AG10803 (cell line): ENCODE measurements around the gene NR3C2.

Experiments
- DNase-seq: peaks from one replicate; pipeline ENCODE4 v3.0.0; 2010; ENCODE audit warnings: low read depth
- H3K4me3 ChIP-seq: 2 replicates; pipeline ENCODE4 v1.5.1; 2011; ENCODE audit warnings: mild to moderate bottlenecking, low read length, control low read depth
- TF ChIP-seq, protein P1 (sequence below): conservative IDR thresholded peaks from 2 replicates; pipeline ENCODE4 v1.5.1; 2011; ENCODE audit warnings: mild to moderate bottlenecking, low read length, control low read depth, inconsistent platforms

Gene NR3C2

DNA sequence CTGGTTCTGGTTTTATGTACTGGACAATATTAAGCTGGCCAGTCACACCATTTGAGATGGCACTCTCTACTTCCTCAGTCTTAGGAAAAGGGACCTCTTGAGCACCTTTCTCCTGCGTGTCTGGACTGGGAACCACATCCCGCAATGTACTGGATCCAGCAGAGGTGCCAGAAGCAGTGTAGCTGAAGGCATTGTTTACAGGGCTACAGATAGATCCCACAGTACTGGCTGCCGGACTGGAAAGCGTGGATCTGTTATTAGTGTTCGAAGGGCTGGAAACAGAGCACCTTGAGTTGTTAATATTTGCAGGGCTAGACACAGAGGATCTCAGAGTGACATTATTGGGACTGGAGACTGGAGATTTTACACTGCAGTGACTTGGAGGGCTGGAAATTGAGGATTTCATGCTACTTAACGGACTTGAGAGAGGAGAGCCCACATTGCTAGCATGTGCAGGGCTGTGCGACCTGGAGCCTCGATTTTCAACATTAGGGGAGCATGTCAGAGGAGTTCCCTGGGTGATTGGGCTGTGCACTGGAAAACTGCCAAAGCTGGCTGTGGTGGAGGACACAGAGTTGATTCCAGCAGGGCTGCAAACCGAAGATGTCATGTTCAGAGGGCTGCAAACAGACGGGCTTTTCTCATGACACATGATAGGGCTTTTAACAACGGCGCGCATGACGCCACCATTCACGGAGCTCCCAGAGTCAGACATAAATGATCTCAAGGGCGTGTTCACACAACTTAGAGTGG, 6.4 kb downstream of the NR3C2 start:
- H3K4me3 ChIP-seq, result no peak overlapping the region
- no peak for DNase-seq
- TF ChIP-seq, protein P1, sequence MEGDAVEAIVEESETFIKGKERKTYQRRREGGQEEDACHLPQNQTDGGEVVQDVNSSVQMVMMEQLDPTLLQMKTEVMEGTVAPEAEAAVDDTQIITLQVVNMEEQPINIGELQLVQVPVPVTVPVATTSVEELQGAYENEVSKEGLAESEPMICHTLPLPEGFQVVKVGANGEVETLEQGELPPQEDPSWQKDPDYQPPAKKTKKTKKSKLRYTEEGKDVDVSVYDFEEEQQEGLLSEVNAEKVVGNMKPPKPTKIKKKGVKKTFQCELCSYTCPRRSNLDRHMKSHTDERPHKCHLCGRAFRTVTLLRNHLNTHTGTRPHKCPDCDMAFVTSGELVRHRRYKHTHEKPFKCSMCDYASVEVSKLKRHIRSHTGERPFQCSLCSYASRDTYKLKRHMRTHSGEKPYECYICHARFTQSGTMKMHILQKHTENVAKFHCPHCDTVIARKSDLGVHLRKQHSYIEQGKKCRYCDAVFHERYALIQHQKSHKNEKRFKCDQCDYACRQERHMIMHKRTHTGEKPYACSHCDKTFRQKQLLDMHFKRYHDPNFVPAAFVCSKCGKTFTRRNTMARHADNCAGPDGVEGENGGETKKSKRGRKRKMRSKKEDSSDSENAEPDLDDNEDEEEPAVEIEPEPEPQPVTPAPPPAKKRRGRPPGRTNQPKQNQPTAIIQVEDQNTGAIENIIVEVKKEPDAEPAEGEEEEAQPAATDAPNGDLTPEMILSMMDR, result no peak

DNA sequence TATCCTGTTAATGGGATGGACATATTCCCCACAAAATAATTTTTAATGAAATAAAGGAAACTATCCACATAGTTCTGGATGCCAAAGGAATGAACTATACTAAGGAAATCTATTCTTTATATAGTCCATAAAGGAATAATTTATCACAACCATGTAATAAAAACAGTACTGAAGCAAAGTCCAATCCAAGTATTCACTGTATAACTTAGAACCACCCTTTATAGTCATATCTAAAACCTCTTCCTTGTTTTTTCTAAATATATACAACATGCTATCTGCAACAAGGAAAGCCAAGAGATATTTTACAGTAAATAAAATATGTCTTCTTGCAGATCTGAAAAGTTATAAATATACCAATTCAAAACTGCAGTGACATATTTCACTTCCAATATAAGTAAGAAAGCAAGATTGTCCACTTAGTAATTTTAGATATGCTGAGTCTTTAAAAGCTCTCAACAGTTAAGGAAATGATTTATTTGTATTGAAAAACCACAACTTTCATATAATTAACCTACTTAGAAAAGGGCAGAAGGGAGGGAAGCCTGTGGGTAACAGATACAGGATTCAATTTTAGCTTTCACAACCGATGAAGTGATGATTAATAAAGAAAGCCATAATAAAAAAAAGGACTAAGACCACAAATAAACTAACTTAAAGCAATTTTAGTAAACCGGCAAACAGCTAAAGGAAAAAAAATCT, 8.0 kb downstream of the NR3C2 start:
- H3K4me3 ChIP-seq, result no peak overlapping the region
- DNase-seq, result no peak
- TF ChIP-seq, protein P1, result no peak

DNA sequence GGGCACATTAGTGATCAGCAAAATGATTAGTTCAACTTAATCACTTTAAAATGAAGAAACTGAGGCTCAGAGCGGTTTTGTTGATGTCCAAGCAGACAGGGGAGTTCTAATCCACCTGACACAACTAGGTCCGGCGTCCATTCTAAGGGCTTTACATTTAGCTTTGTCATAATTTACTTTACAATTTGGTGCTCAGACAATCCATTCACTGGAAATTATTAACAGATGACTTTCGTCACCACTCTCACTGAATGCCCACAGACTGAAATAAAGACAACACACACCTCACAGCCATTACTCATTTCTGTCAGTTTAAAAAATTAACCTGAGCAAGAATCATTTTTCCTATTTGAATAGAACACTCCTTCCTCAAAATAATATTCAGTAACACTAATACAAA, 10.8 kb downstream of the NR3C2 start:
- H3K4me3 ChIP-seq, result no peak overlapping the region
- DNase-seq, result no peak
- TF ChIP-seq, protein P1, result no peak

DNA sequence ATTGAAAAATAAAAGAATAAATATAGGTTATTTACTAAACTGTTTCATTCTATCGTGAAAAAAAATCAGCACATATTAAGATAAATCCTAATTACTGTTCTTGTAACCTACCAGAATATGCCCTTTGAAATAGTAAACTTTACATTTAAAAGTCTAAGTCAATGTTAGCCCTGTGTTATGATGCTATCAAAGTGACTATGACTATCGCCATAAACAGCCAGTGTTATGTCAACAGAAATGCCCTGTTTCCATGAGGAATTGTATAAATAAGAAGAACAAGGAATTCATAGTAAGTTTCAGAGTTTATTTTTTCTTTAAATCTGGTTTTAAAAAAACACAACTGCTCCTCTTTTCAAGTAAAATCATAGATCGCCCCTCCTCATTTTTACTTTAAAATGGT, 11.4 kb downstream of the NR3C2 start:
- H3K4me3 ChIP-seq, result no peak overlapping the region
- no peak for DNase-seq
- TF ChIP-seq, protein P1, result no peak

DNA sequence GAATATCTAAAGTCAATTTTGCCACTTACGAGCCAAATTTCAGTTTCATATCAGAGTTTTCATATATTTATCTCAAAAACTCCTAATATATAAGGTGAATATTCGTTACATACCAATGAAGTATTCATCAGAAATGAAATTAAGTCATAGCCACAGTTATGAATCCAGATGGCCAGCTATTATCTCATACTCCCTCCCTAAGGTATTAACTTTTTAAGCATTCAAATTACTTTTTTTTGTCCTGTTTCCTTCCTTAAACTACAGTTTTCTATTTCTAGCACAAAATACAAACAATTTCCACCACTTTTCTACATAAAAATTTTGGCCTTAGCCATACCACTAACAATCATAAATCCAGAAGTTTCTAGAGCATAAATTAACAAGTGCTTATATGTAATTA, 13.0 kb downstream of the NR3C2 start:
- no peak for DNase-seq
- TF ChIP-seq, protein P1, result no peak
- H3K4me3 ChIP-seq, result no peak overlapping the region

DNA sequence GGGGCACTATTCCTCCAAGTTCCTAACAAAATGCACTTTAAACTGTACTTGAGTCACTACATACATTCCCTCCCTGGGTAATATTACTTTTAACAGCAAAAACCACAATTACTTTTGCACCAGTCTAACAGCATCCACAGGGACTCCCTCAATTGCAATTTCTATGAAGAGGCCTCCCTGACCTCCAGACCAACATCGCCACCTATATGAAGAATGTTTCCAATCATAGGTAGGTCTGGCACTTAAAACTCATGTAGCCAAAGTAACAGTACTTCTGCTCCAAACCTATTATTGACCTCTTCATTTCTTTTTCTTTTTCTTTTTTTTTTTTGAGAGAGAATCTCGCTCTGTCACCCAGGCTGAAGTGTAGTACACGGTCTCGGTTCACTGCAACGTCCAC, 15.6 kb downstream of the NR3C2 start:
- TF ChIP-seq, protein P1, result no peak
- H3K4me3 ChIP-seq, result no peak overlapping the region
- no peak for DNase-seq
